ENCODE measurements around the gene ZFYVE28.

GRCh38 chr4:2395584-2395983, 22.9 kb downstream of the ZFYVE28 start:
- TF ChIP-seq TCF12 (IDR thresholded peaks at IDR 0.05) (no peak), CTCF (IDR thresholded peaks at IDR 0.05) (no peak), TEAD4 (IDR thresholded peaks at IDR 0.05; ENCODE audit: borderline replicate concordance, insufficient read depth) (no peak), POLR2AphosphoS5 (IDR thresholded peaks at IDR 0.05; ENCODE audit: low read depth, low read length) (no peak), IRF3 (IDR thresholded peaks at IDR 0.05; ENCODE audit: low read depth, low read length) (no peak)

Data from SK-N-SH (cell line).